Neuronal stem cell (in vitro differentiated cells): ENCODE measurements around the gene ADTRP. TPM values are rescaled to one million over a fixed set of nuclear protein-coding genes. Genes with fewer than 3 reads are reported as not detected.

Experiments
- DNase-seq: peaks from one replicate; pipeline ENCODE4 v3.0.0-alpha.2; 2013; ENCODE audit warnings: low spot score
- H2AFZ ChIP-seq: one replicate; pipeline ENCODE4 v1.6.1; 2013; ENCODE audit warnings: mild to moderate bottlenecking, low read length, inconsistent platforms
- H2AK5ac ChIP-seq: 2 replicates; pipeline ENCODE4 v1.6.1; 2013; ENCODE audit warnings: low read depth, mild to moderate bottlenecking, inconsistent platforms, low read length, moderate library complexity, mixed read lengths
- H2BK120ac ChIP-seq: 2 replicates; pipeline ENCODE4 v1.6.1; 2013; ENCODE audit warnings: low read depth, mild to moderate bottlenecking, inconsistent platforms, low read length, moderate library complexity, mixed read lengths
- H2BK12ac ChIP-seq: one replicate; pipeline ENCODE4 v1.6.1; 2013; ENCODE audit warnings: low read length, inconsistent platforms
- H2BK15ac ChIP-seq: 2 replicates; pipeline ENCODE4 v1.6.1; 2013; ENCODE audit warnings: mild to moderate bottlenecking, low read length, inconsistent platforms, mixed read lengths
- H2BK5ac ChIP-seq: one replicate; pipeline ENCODE4 v1.6.1; 2013; ENCODE audit warnings: inconsistent platforms, mild to moderate bottlenecking, low read length, moderate library complexity
- H3K14ac ChIP-seq: one replicate; pipeline ENCODE4 v1.6.1; 2013; ENCODE audit warnings: low read length, inconsistent platforms
- H3K18ac ChIP-seq: 2 replicates; pipeline ENCODE4 v1.6.1; 2013; ENCODE audit warnings: low read length, inconsistent platforms
- H3K23ac ChIP-seq: 2 replicates; pipeline ENCODE4 v1.6.1; 2013; ENCODE audit warnings: low read depth, mild to moderate bottlenecking, mixed read lengths, low read length, inconsistent platforms; ENCODE audit not compliant: poor library complexity
- H3K27ac ChIP-seq: replicated peaks from 3 replicates; pipeline ENCODE4 v1.5.1; 2013; ENCODE audit warnings: low read length, inconsistent platforms
- H3K27me3 ChIP-seq, 3 experiments: 2 replicates each; pipeline ENCODE4 v1.6.1; 2013; ENCODE audit warnings: low read length in 3 of 3, mild to moderate bottlenecking in 2 of 3, inconsistent platforms in 1 of 3, low read depth in 1 of 3, mixed read lengths in 1 of 3, moderate library complexity in 1 of 3; ENCODE audit not compliant: control insufficient read depth in 3 of 3, insufficient read depth in 3 of 3
- H3K36me3 ChIP-seq, 2 donors: replicated peaks in 1 of 2; 2 replicates each; pipeline ENCODE4 v1.6.1; 2013; ENCODE audit warnings: low read length in 2 of 2; ENCODE audit not compliant: control insufficient read depth in 2 of 2, insufficient read depth in 2 of 2
- H3K4ac ChIP-seq: 2 replicates; pipeline ENCODE4 v1.6.1; 2013; ENCODE audit warnings: inconsistent platforms, mild to moderate bottlenecking, low read length, moderate library complexity
- H3K4me1 ChIP-seq, 2 donors: 1 replicate in 1 of 2; 2 replicates in 1 of 2; pipeline ENCODE4 v1.6.1; 2013; ENCODE audit warnings: low read length in 2 of 2, low read depth in 1 of 2; ENCODE audit not compliant: control insufficient read depth in 2 of 2, insufficient read depth in 1 of 2
- H3K4me2 ChIP-seq: one replicate; pipeline ENCODE4 v1.6.1; 2013; ENCODE audit warnings: mild to moderate bottlenecking, low read length, inconsistent platforms; ENCODE audit not compliant: insufficient read depth, poor library complexity, severe bottlenecking
- H3K4me3 ChIP-seq, 2 donors: 2 replicates each; pipeline ENCODE4 v1.5.1; 2013; ENCODE audit warnings: low read length in 2 of 2, mild to moderate bottlenecking in 2 of 2, inconsistent platforms in 1 of 2, moderate library complexity in 1 of 2
- H3K79me1 ChIP-seq: one replicate; pipeline ENCODE4 v1.6.1; 2013; ENCODE audit warnings: low read depth, mild to moderate bottlenecking, inconsistent platforms, low read length, moderate library complexity
- H3K9ac ChIP-seq: one replicate; pipeline ENCODE4 v1.6.1; 2013; ENCODE audit warnings: mild to moderate bottlenecking, low read depth, low read length, inconsistent platforms; ENCODE audit not compliant: poor library complexity
- H3K9me3 ChIP-seq, 2 donors: replicated peaks in 1 of 2; 2 replicates each; pipeline versions ENCODE3 to v1.6.1; 2013; ENCODE audit warnings: low read length in 2 of 2, mild to moderate bottlenecking in 2 of 2, inconsistent platforms in 1 of 2, low read depth in 1 of 2, mixed read lengths in 1 of 2, moderate library complexity in 1 of 2; ENCODE audit not compliant: control insufficient read depth in 2 of 2, insufficient read depth in 1 of 2
- H4K8ac ChIP-seq: one replicate; pipeline ENCODE4 v1.6.1; 2013; ENCODE audit warnings: low read depth, mild to moderate bottlenecking, inconsistent platforms, low read length, moderate library complexity
- H4K91ac ChIP-seq: one replicate; pipeline ENCODE4 v1.6.1; 2013; ENCODE audit warnings: low read length, low read depth, mild to moderate bottlenecking, inconsistent platforms; ENCODE audit not compliant: poor library complexity
- WGBS, 2 donors: extraction: QIAGEN DNeasy Blood & Tissue Kit; methylation state at CpG; one replicate each; pipeline ENCODE4 v1.1.7; 2013; ENCODE audit warnings: missing lambda C conversion rate in 2 of 2, mixed read lengths in 1 of 2; ENCODE audit not compliant: insufficient read length in 2 of 2, insufficient replicate concordance in 1 of 2; ENCODE audit errors: extremely low coverage in 2 of 2; 5-methylcytosine and 5-hydroxymethylcytosine counted together
- polyA plus RNA-seq, 2 experiments: library from polyadenylated mRNA; stranded (reverse); fragments of 200-250 nt; gene quantifications; one replicate each; pipeline ENCODE4 v1.2.3, GENCODE V29; 2013

ADTRP gene
- polyA plus RNA-seq (2013, experiment 1 of 2): not detected
- polyA plus RNA-seq (2013, experiment 2 of 2): not detected

GRCh38 chr6:11778648-11779328, at the start of gene ADTRP:
ADTRP (minus strand) TSS chr6:11778803; CDS start chr6:11778759, 44 bp downstream.
- Histone ChIP-seq H4K8ac (no peak within 1 kb of the TSS), H2BK5ac (no peak within 1 kb of the TSS), H3K9me3 (no peaks in the 10 kb centered on the region), H3K27ac (no peak within 1 kb of the TSS), H3K4me2 (no peak within 1 kb of the TSS), H3K4ac (no peak within 1 kb of the TSS), H3K4me1 (peaks cover 3% of the 10 kb centered on the region in 2 donors), H4K91ac (no peak within 1 kb of the TSS), H2BK12ac (no peak within 1 kb of the TSS), H3K9ac (no peak within 1 kb of the TSS), H3K27me3 (no peaks in the 10 kb centered on the region), H3K79me1 (no peaks in the 10 kb centered on the region), H2BK120ac (no peak within 1 kb of the TSS), H3K23ac (no peak within 1 kb of the TSS), H3K18ac (no peak within 1 kb of the TSS), H3K4me3 (no peak within 1 kb of the TSS), H3K14ac (no peak within 1 kb of the TSS), H3K36me3 (no peaks in the 10 kb centered on the region), H2AFZ (no peak within 1 kb of the TSS), H2BK15ac (no peak within 1 kb of the TSS), H2AK5ac (no peak within 1 kb of the TSS)
- no peak for DNase-seq
- no CpG with 5 or more reads among the region's 8 CpGs for WGBS, 2 donors

- no CpG with 5 or more reads among the region's 8 CpGs for WGBS, 2 donors
- H4K91ac ChIP-seq: no peak overlapping the region
Measured at GRCh38 chr6:11826779-11827178, 48.2 kb upstream of the ADTRP start.

DNA sequence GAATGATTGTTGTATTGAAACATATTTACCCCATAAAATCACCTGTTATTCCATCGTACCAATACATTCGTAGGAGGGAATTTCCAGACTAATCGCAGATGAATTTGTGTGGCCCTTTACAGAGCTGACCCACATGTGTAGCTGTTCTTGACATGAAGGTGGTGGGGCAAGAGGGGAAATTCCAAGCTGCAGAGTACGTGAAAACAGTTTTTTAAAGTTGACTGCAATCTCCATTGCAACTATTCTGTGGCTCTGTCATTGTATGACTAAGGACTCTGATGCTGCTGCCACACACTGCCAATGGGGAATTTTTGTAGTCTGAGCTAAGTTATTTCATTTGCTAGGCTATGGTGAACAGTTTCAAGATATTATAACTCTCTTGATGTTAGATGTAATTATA, 46.4 kb upstream of the ADTRP start:
- Histone ChIP-seq H2BK5ac (no peak overlapping the region), H2BK15ac (no peak overlapping the region), H3K4me3 (no peak overlapping the region), H2AK5ac (no peak overlapping the region), H3K23ac (no peak overlapping the region), H2BK120ac (no peak overlapping the region), H4K91ac (no peak overlapping the region), H3K9ac (no peak overlapping the region), H4K8ac (no peak overlapping the region), H3K14ac (no peak overlapping the region), H3K18ac (no peak overlapping the region), H3K4ac (no peak overlapping the region), H3K4me2 (no peak overlapping the region), H3K9me3 (no peaks in the 10 kb centered on the region), H3K36me3 (no peaks in the 10 kb centered on the region), H3K27ac (no peak overlapping the region), H3K27me3 (no peaks in the 10 kb centered on the region), H2AFZ (no peak overlapping the region), H3K4me1 (peaks cover 0 to under 1% of the 10 kb centered on the region in 2 donors), H3K79me1 (no peaks in the 10 kb centered on the region), H2BK12ac (no peak overlapping the region)
- DNase-seq: no peak
- WGBS, 2 donors: no CpG with 5 or more reads among the region's 4 CpGs

More at GRCh38 chr6:11826779-11827178, 48.2 kb upstream of the ADTRP start:
- Histone ChIP-seq H2AK5ac (peak overlapping the region; percentile 87), H3K4me2 (no peak overlapping the region), H3K4ac (no peak overlapping the region), H3K9ac (no peak overlapping the region), H3K4me1 (peaks cover 0 to 3% of the 10 kb centered on the region in 2 donors), H3K27ac (no peak overlapping the region), H3K18ac (no peak overlapping the region), H4K8ac (no peak overlapping the region), H3K23ac (no peak overlapping the region), H3K79me1 (no peaks in the 10 kb centered on the region), H3K27me3 (no peaks in the 10 kb centered on the region), H3K36me3 (no peaks in the 10 kb centered on the region), H3K14ac (no peak overlapping the region), H3K9me3 (no peaks in the 10 kb centered on the region), H2AFZ (no peak overlapping the region), H2BK5ac (no peak overlapping the region), H2BK120ac (no peak overlapping the region), H3K4me3 (no peak overlapping the region), H2BK12ac (no peak overlapping the region), H2BK15ac (no peak overlapping the region)
- DNase-seq: no peak

DNA sequence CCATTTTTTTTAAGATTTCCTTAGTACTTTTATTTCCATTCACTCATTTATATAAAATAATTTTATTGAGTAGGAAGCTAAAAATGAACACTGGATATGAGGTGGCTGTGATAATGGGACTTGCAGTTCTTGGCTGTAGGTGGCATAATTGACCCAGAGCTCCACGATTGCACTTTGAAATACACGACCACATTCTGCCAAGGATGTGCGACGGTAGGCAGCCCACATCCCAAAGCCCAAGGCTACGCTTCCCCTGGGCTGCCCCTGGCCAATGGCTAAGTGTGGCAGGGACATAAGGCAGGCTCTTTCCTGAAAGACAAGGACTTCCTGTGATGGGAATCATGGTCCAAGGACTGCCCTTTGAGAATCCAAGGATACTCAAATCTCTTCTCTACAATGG, 43.7 kb upstream of the ADTRP start:
- H2BK120ac ChIP-seq: no peak overlapping the region
- DNase-seq: no peak

More for the DNA sequence above, 43.7 kb upstream of the ADTRP start:
- no peak overlapping the region for H3K4me2 ChIP-seq
- H3K36me3 ChIP-seq: no peaks in the 10 kb centered on the region
- no peak overlapping the region for H4K8ac ChIP-seq
- H3K27me3 ChIP-seq: no peaks in the 10 kb centered on the region
- H3K9me3 ChIP-seq: peaks cover 0 to 3% of the 10 kb centered on the region in 2 donors
- H3K4me1 ChIP-seq: no peaks in the 10 kb centered on the region
- no peak overlapping the region for H3K4me3 ChIP-seq
- no peak overlapping the region for H3K18ac ChIP-seq
- H3K23ac ChIP-seq: no peak overlapping the region
- H2BK15ac ChIP-seq: no peak overlapping the region
- no peak overlapping the region for H3K14ac ChIP-seq
- WGBS, 2 donors: no CpG with 5 or more reads among the region's 5 CpGs
- H4K91ac ChIP-seq: no peak overlapping the region
- no peak overlapping the region for H2AFZ ChIP-seq
- H3K27ac ChIP-seq: no peak overlapping the region
- H2BK5ac ChIP-seq: no peak overlapping the region
- no peaks in the 10 kb centered on the region for H3K79me1 ChIP-seq
- no peak overlapping the region for H2AK5ac ChIP-seq
- H3K9ac ChIP-seq: no peak overlapping the region
- no peak overlapping the region for H2BK12ac ChIP-seq
- H3K4ac ChIP-seq: no peak overlapping the region
